GM12891 (cell line): Measurements from ENCODE around the gene RGS9.

Experiments
- POLR2A ChIP-seq: IDR thresholded peaks from 2 replicates; pipeline ENCODE4 v1.6.1; 2011; ENCODE audit warnings: low read depth, low read length, control low read depth
- POLR2AphosphoS5 ChIP-seq: IDR thresholded peaks from 2 replicates; pipeline ENCODE4 v1.6.1; 2011; ENCODE audit warnings: low read depth, low read length, control low read depth
- POU2F2 ChIP-seq: IDR thresholded peaks from 2 replicates; pipeline ENCODE4 v1.6.1; 2011; ENCODE audit warnings: low read depth, mild to moderate bottlenecking, control low read depth, low read length, moderate library complexity
- TAF1 ChIP-seq: IDR thresholded peaks from 2 replicates; pipeline ENCODE4 v1.6.1; 2011; ENCODE audit warnings: low read depth, low read length, control low read depth

- TF ChIP-seq POLR2A (no peak), TAF1 (no peak), POLR2AphosphoS5 (no peak), POU2F2 (no peak)
Observed at GRCh38 chr17:65260626-65261025, 123.5 kb downstream of the RGS9 start.
